HepG2 (cell line): ENCODE data around the gene EDAR. TPM values are rescaled to one million over a fixed set of nuclear protein-coding genes. Genes with fewer than 3 reads are reported as not detected.

Experiments
- CHCHD3 ChIP-seq: sonication (generic); formaldehyde crosslinking; IDR thresholded peaks from 2 replicates; pipeline ENCODE4 v1.8.0; 2022; ENCODE audit warnings: mild to moderate bottlenecking, missing genetic modification reagents, moderate library complexity
- GMEB1 ChIP-seq: sonication (generic); formaldehyde crosslinking; IDR thresholded peaks from 2 replicates; pipeline ENCODE4 v1.5.1; 2020; ENCODE audit warnings: missing genetic modification reagents, mild to moderate bottlenecking, borderline replicate concordance
- NFKBIZ ChIP-seq: IDR thresholded peaks from 2 replicates; pipeline ENCODE4 v1.6.1; 2018; ENCODE audit warnings: missing genetic modification reagents, missing compliant biosample characterization
- PRDM10 ChIP-seq: sonication (generic); formaldehyde crosslinking; IDR thresholded peaks from 2 replicates; pipeline ENCODE4 v1.4.0; 2020; ENCODE audit warnings: low read depth, missing genetic modification reagents
- ZBTB34 ChIP-seq: sonication (generic); formaldehyde crosslinking; IDR thresholded peaks from 2 replicates; pipeline ENCODE4 v1.8.0; 2022; ENCODE audit warnings: mild to moderate bottlenecking, missing genetic modification reagents
- ZNF773 ChIP-seq: sonication (generic); formaldehyde crosslinking; IDR thresholded peaks from 2 replicates; pipeline ENCODE4 v1.4.0; 2020; ENCODE audit warnings: missing genetic modification reagents, borderline replicate concordance
- polyA plus RNA-seq, 8 experiments: library from polyadenylated mRNA; depleted of rRNA in 3 of 8; stranded (reverse) in 7 of 8; unstranded in 1 of 8; fragments of >200 nt; fragmentation: Illumina TruSeq in 4 of 8; extraction: Trizol in 4 of 8; gene quantifications; 2 replicates each; pipeline versions ENCODE4 v1.2.1 to v1.2.3, GENCODE V29; 2011 to 2016; ENCODE audit warnings: low read depth in 4 of 8, missing spikeins in 1 of 8, mixed read lengths in 1 of 8; ENCODE audit not compliant: insufficient read depth in 1 of 8
- total RNA-seq, 5 experiments: library from RNA; depleted of rRNA; stranded (reverse); fragments of >200 nt; fragmentation: Illumina TruSeq; extraction: Trizol; gene quantifications; 2 replicates each; pipeline ENCODE4 v1.2.3, GENCODE V29; 2016; ENCODE audit warnings: low read depth in 1 of 5

EDAR gene
- total and polyA plus RNA-seq, 2 of the 13 experiments (the other 11 are each of a cell fraction or from before 2014, with no cell fraction given): not detected

- TF ChIP-seq GMEB1 (CRISPR knock-in tag) (no peak), NFKBIZ (CRISPR knock-in tag) (no peak), PRDM10 (CRISPR knock-in tag) (no peak), ZBTB34 (CRISPR knock-in tag) (no peak), ZNF773 (no peak), CHCHD3 (CRISPR knock-in tag) (no peak)
- TF ChIP-seq, all 625 proteins: peak for 0
Measured at GRCh38 chr2:108970369-108970768, 18.7 kb downstream of the EDAR start (continued).
